GM18517 (cell line): ENCODE data around the gene ALLC.

ENCODE experiments used
- ATAC-seq: cut with Tn5 transposase; IDR thresholded peaks from one replicate; pipeline ENCODE4 v1.9.1; 2021; ENCODE audit warnings: mild to moderate bottlenecking, moderate library complexity; ENCODE audit not compliant: unreplicated experiment

The ALLC gene

DNA sequence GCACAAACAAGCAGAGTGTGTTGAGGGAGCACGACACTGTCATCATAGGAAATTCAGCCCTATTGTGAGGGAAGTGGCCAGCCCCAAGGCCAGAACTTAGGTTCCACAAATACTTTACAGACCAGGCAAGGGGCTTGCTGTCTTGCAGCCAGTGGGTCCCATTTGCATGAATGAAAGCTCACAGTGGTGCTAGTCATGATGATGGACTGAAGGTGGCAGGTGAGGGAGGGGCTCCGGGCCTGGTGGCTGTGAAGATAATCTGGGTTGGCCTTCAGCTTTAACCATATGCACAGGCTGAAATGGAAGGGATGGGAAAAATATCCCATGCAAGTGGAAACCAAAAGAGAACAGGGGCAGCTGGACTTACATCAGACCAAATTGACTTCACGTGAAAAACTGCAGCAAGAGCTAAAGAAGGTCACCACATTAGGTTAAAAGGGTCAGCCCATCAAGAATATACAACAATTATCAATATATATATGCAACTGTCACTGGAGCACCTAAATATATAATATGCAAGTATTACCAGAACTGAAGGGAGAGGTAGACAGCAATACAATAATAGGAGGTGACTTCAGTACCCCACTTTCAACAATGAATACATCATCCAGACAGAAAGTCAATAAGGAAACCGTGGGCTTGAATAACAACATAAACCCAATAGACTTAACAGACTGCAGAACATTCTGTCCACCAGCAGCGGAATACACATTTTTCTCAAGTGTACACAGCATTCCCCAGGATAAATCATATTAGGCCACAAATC is 84.9 kb downstream of the ALLC start:
- no peak for ATAC-seq

- no peak for ATAC-seq
Measured at GRCh38 chr2:3743951-3744555, 86.1 kb downstream of the ALLC start.

- no peak for ATAC-seq
Measured at GRCh38 chr2:3745920-3746319, 87.9 kb downstream of the ALLC start.

GRCh38 chr2:3747032-3747654 is 89.1 kb downstream of the ALLC start:
- ATAC-seq = no peak

DNA sequence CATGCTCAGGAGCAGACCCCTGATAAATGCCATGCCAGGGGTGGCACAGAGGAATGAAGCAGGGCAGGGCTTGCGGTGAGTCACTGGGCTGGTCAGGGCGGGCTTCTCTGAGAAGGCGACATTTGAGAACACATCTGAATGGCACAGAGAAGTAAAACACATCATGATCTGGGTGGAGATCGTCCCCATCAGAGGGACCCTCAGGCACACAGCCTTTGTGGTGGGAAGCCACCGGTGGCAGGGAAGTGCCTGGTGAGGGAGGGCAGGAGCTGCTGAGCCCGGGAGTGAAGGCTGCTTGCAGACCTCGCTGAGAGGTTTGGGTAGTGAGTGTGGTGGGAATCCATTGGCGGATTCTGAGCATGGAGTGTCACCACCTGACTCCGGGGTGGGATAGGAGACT is 89.8 kb downstream of the ALLC start:
- ATAC-seq = no peak

DNA sequence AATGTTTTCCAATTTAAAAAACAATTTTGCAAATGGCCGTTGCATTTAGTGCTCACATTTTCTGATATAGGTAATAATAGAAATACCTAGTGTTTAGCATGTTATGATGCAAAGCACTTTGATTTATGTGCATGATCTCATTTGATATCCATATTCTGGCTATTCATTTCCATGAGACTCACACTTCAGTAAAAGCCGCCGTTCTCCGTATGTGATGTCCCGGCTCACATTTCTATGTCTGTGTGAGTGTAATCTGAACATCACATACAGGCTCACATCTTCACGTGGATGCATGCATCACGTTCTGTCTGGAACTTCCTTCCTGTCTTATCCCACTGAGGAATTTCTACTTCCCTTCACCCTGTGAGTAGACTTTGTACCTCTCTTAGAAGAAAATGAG is 91.2 kb downstream of the ALLC start:
- no peak for ATAC-seq

- ATAC-seq = no peak
Measured at GRCh38 chr2:3751251-3751650, 93.3 kb downstream of the ALLC start.

GRCh38 chr2:3751806-3752205 is 93.8 kb downstream of the ALLC start:
- ATAC-seq = no peak
